ENCODE measurements around the gene PEPD.

PEPD gene

DNA sequence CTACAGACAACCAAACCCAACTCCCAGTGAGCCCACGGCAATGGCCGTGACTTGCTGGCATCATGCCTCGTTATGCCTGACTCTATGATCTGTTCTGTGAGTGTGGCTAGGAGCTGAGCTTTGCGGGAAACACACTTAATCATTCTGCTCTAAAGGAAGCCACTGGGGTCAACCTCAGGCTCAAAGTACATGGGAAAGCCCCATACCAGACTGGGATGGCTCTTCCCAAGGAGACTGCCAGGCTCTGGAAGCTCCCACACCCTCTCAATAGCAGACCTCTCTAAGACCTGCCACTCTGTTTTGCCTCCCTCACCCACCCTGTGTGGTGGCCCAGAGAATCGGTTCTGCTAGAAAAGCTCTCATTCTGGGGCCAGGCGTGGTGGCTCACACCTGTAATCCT is 2.2 kb downstream of the PEPD start:
- Histone ChIP-seq H3K23ac (ENCODE audit: low read length in 2 of 2) (no peak overlapping the region), H3K4me3 (ENCODE audit: insufficient read depth in 1 of 2, low read depth in 1 of 2, low read length in 2 of 2) (no peak overlapping the region), H4K8ac (ENCODE audit: low read length) (no peak overlapping the region), H3K4ac (ENCODE audit: low read depth in 1 of 2, low read length in 2 of 2) (no peak overlapping the region), H2AK5ac (ENCODE audit: low read length, severe bottlenecking) (no peak overlapping the region), H3K79me1 (replicated peaks; ENCODE audit: low read length, poor library complexity, severe bottlenecking) (peaks cover 53% of the 10 kb centered on the region), H3K27ac (ENCODE audit: low read length, poor library complexity, severe bottlenecking) (no peak overlapping the region), H2BK12ac (ENCODE audit: low read length in 2 of 2) (no peak overlapping the region), H3K18ac (ENCODE audit: low read depth in 1 of 2, low read length in 2 of 2) (no peak overlapping the region), H3K9me3 (ENCODE audit: control insufficient read depth, low read length) (no peaks in the 10 kb centered on the region), H3K4me2 (ENCODE audit: low read length, poor library complexity, severe bottlenecking) (no peak overlapping the region), H2AFZ (ENCODE audit: low read depth, low read length) (no peak overlapping the region), H2BK5ac (ENCODE audit: low read depth, low read length, poor library complexity, severe bottlenecking) (no peak overlapping the region), H3K14ac (ENCODE audit: low read length in 2 of 2) (no peak overlapping the region), H4K91ac (ENCODE audit: low read length) (no peak overlapping the region), H3K27me3 (ENCODE audit: control insufficient read depth in 1 of 2, insufficient read depth in 1 of 2, low read length in 2 of 2) (peaks cover 3 to 11% of the 10 kb centered on the region in 2 experiments), H3K9ac (ENCODE audit: low read length) (no peak overlapping the region), H2BK120ac (ENCODE audit: low read depth, low read length) (no peak overlapping the region), H2BK15ac (ENCODE audit: low read depth, poor library complexity, severe bottlenecking) (no peak overlapping the region), H3K36me3 (ENCODE audit: control insufficient read depth in 1 of 2, insufficient read depth in 2 of 2, low read depth in 1 of 2, low read length in 2 of 2) (no peaks in the 10 kb centered on the region), H3K4me1 (ENCODE audit: control insufficient read depth, insufficient read depth, low read depth, low read length) (peaks cover 27% of the 10 kb centered on the region)
- no peak for DNase-seq
- 98% methylated on average over 6 of the region's 6 CpGs for WGBS

DNA sequence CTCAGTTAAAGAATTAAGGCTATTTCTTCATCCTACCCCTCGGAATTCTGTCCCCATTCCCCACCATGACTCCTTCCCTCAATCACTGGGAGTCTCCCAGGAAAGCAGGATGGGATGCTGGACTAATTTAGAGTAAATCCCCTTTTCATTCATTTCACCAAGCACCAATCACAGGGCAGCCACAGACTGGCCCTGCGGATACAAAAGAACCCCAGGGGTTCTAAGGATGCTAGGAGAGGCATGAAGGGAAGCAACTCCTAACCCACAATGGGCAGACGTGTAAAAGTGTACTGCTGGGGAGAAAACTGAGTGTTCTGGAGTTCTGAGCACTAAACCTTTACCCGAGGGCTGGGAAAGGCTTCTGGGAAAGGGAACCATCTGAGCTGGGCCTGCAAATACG is 3.0 kb downstream of the PEPD start:
- Histone ChIP-seq H3K4ac (ENCODE audit: low read depth in 1 of 2, low read length in 2 of 2) (no peak overlapping the region), H3K27ac (ENCODE audit: low read length, poor library complexity, severe bottlenecking) (no peak overlapping the region), H2BK120ac (ENCODE audit: low read depth, low read length) (no peak overlapping the region), H3K36me3 (ENCODE audit: control insufficient read depth in 1 of 2, insufficient read depth in 2 of 2, low read depth in 1 of 2, low read length in 2 of 2) (peaks cover 0 to under 1% of the 10 kb centered on the region in 2 experiments), H3K79me1 (replicated peaks; ENCODE audit: low read length, poor library complexity, severe bottlenecking) (peaks cover 61% of the 10 kb centered on the region), H3K9ac (ENCODE audit: low read length) (no peak overlapping the region), H3K14ac (ENCODE audit: low read length in 2 of 2) (no peak overlapping the region), H3K18ac (ENCODE audit: low read depth in 1 of 2, low read length in 2 of 2) (no peak overlapping the region), H2AK5ac (ENCODE audit: low read length, severe bottlenecking) (no peak overlapping the region), H3K27me3 (ENCODE audit: control insufficient read depth in 1 of 2, insufficient read depth in 1 of 2, low read length in 2 of 2) (peaks cover 3 to 8% of the 10 kb centered on the region in 2 experiments), H3K4me2 (ENCODE audit: low read length, poor library complexity, severe bottlenecking) (no peak overlapping the region), H3K4me3 (ENCODE audit: insufficient read depth in 1 of 2, low read depth in 1 of 2, low read length in 2 of 2) (no peak overlapping the region), H3K23ac (ENCODE audit: low read length in 2 of 2) (no peak overlapping the region), H3K4me1 (ENCODE audit: control insufficient read depth, insufficient read depth, low read depth, low read length) (peaks cover 28% of the 10 kb centered on the region), H2BK5ac (ENCODE audit: low read depth, low read length, poor library complexity, severe bottlenecking) (no peak overlapping the region), H4K91ac (ENCODE audit: low read length) (no peak overlapping the region), H3K9me3 (ENCODE audit: control insufficient read depth, low read length) (no peaks in the 10 kb centered on the region), H2BK15ac (ENCODE audit: low read depth, poor library complexity, severe bottlenecking) (no peak overlapping the region), H2AFZ (ENCODE audit: low read depth, low read length) (no peak overlapping the region), H4K8ac (ENCODE audit: low read length) (no peak overlapping the region), H2BK12ac (ENCODE audit: low read length in 2 of 2) (no peak overlapping the region)
- WGBS, result 88% methylated on average over 4 of the region's 5 CpGs
- no peak for DNase-seq

DNA sequence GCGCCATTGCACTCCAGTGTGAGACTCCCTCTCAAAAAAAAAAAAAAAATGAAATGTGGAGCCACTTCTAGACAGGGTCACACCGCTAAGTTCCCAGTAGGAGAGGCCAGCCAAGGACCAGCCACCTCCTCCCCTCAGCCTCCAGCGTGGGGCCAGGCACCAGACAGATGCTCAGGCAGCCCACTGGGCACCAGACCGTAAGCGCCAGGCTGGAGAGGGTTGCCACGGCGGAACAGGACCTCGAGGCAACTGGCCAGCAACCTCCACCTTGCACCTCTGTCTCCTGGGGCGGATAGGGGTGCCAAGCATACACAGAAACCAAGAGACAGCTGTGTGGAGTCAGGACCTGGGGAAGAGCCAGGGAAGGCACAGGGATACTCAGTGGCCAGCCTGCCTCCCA is 3.7 kb downstream of the PEPD start:
- no peak overlapping the region for H3K4me2 ChIP-seq (ENCODE audit: low read length, poor library complexity, severe bottlenecking)
- peaks cover 30% of the 10 kb centered on the region for H3K4me1 ChIP-seq (ENCODE audit: control insufficient read depth, insufficient read depth, low read depth, low read length)
- H3K9me3 ChIP-seq (ENCODE audit: control insufficient read depth, low read length), result no peaks in the 10 kb centered on the region
- no peak overlapping the region for H2AFZ ChIP-seq (ENCODE audit: low read depth, low read length)
- no peak overlapping the region for H3K27ac ChIP-seq (ENCODE audit: low read length, poor library complexity, severe bottlenecking)
- H3K4ac ChIP-seq (ENCODE audit: low read depth in 1 of 2, low read length in 2 of 2), result no peak overlapping the region
- H2BK5ac ChIP-seq (ENCODE audit: low read depth, low read length, poor library complexity, severe bottlenecking), result no peak overlapping the region
- 98% methylated on average over 9 of the region's 9 CpGs for WGBS
- no peak overlapping the region for H4K8ac ChIP-seq (ENCODE audit: low read length)
- H2BK12ac ChIP-seq (ENCODE audit: low read length in 2 of 2), result no peak overlapping the region
- H3K27me3 ChIP-seq (ENCODE audit: control insufficient read depth in 1 of 2, insufficient read depth in 1 of 2, low read length in 2 of 2), result peaks cover 3 to 4% of the 10 kb centered on the region in 2 experiments
- H2AK5ac ChIP-seq (ENCODE audit: low read length, severe bottlenecking), result no peak overlapping the region
- no peak overlapping the region for H3K4me3 ChIP-seq (ENCODE audit: insufficient read depth in 1 of 2, low read depth in 1 of 2, low read length in 2 of 2)
- DNase-seq, result no peak
- H3K18ac ChIP-seq (ENCODE audit: low read depth in 1 of 2, low read length in 2 of 2), result no peak overlapping the region
- H3K14ac ChIP-seq (ENCODE audit: low read length in 2 of 2), result no peak overlapping the region
- H3K23ac ChIP-seq (ENCODE audit: low read length in 2 of 2), result no peak overlapping the region
- H3K9ac ChIP-seq (ENCODE audit: low read length), result no peak overlapping the region
- H4K91ac ChIP-seq (ENCODE audit: low read length), result no peak overlapping the region
- H2BK15ac ChIP-seq (ENCODE audit: low read depth, poor library complexity, severe bottlenecking), result no peak overlapping the region
- peaks cover 68% of the 10 kb centered on the region for H3K79me1 ChIP-seq (replicated peaks; ENCODE audit: low read length, poor library complexity, severe bottlenecking)
- H3K36me3 ChIP-seq (ENCODE audit: control insufficient read depth in 1 of 2, insufficient read depth in 2 of 2, low read depth in 1 of 2, low read length in 2 of 2), result peaks cover 0 to 6% of the 10 kb centered on the region in 2 experiments
- H2BK120ac ChIP-seq (ENCODE audit: low read depth, low read length), result no peak overlapping the region

DNA sequence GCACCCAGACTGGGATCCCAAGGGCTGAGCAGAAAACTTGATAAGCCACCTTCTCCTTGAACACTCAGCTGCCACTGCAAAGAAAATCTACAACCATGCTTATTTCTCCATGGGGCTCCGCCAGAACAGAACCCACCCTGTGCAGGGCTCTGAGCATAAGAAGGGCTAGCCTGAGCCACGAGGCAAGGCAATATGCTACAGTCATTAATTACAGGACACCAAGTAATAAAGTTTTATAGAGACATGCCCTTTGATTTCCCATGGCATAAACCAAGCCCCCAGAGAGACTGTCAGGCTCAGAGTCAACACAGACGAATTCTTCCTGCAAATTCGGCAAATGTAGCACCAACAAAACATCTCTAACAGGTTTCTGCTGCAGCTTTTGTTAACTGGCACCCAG is 5.7 kb downstream of the PEPD start:
- WGBS, result 82% methylated on average over 4 of the region's 4 CpGs
- no peak overlapping the region for H2AK5ac ChIP-seq (ENCODE audit: low read length, severe bottlenecking)
- no peak for DNase-seq
- H3K79me1 ChIP-seq (replicated peaks; ENCODE audit: low read length, poor library complexity, severe bottlenecking), result peaks cover 79% of the 10 kb centered on the region
- H3K4me1 ChIP-seq (ENCODE audit: control insufficient read depth, insufficient read depth, low read depth, low read length), result peaks cover 23% of the 10 kb centered on the region
- H3K4me3 ChIP-seq (ENCODE audit: insufficient read depth in 1 of 2, low read depth in 1 of 2, low read length in 2 of 2), result no peak overlapping the region
- H3K27ac ChIP-seq (ENCODE audit: low read length, poor library complexity, severe bottlenecking), result no peak overlapping the region
- no peak overlapping the region for H3K4ac ChIP-seq (ENCODE audit: low read depth in 1 of 2, low read length in 2 of 2)
- no peak overlapping the region for H2AFZ ChIP-seq (ENCODE audit: low read depth, low read length)
- no peak overlapping the region for H3K23ac ChIP-seq (ENCODE audit: low read length in 2 of 2)
- H3K4me2 ChIP-seq (ENCODE audit: low read length, poor library complexity, severe bottlenecking), result no peak overlapping the region
- no peaks in the 10 kb centered on the region for H3K27me3 ChIP-seq (ENCODE audit: control insufficient read depth in 1 of 2, insufficient read depth in 1 of 2, low read length in 2 of 2)
- no peak overlapping the region for H3K14ac ChIP-seq (ENCODE audit: low read length in 2 of 2)
- H3K9ac ChIP-seq (ENCODE audit: low read length), result no peak overlapping the region
- H4K91ac ChIP-seq (ENCODE audit: low read length), result no peak overlapping the region
- no peak overlapping the region for H2BK5ac ChIP-seq (ENCODE audit: low read depth, low read length, poor library complexity, severe bottlenecking)
- no peaks in the 10 kb centered on the region for H3K9me3 ChIP-seq (ENCODE audit: control insufficient read depth, low read length)
- H3K36me3 ChIP-seq (ENCODE audit: control insufficient read depth in 1 of 2, insufficient read depth in 2 of 2, low read depth in 1 of 2, low read length in 2 of 2), result peaks cover 10 to 24% of the 10 kb centered on the region in 2 experiments
- no peak overlapping the region for H4K8ac ChIP-seq (ENCODE audit: low read length)
- H2BK15ac ChIP-seq (ENCODE audit: low read depth, poor library complexity, severe bottlenecking), result no peak overlapping the region
- H2BK12ac ChIP-seq (ENCODE audit: low read length in 2 of 2), result no peak overlapping the region
- no peak overlapping the region for H3K18ac ChIP-seq (ENCODE audit: low read depth in 1 of 2, low read length in 2 of 2)
- no peak overlapping the region for H2BK120ac ChIP-seq (ENCODE audit: low read depth, low read length)

Data from mesenchymal stem cell (in vitro differentiated cells and primary cell).